ENCODE data around the gene PRDM15. TPM values are rescaled to one million over a fixed set of nuclear protein-coding genes. Genes with fewer than 3 reads are reported as not detected.

The PRDM15 gene
- polyA plus RNA-seq, 1 experiment: 5.1 TPM

DNA sequence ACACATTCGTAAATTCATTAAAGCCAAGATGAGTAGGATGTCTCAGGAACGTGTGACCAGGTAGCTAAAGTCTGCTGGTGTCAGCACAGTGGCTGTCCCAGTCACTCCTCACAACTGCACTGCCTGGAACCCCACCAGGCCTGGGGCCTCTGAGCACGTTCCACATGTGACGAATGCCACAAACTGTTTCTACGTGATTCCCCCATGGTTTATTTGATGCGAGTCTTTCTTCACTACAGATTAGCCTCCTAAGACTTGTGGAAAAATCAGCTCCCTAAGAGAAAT lies 33.2 kb downstream of the PRDM15 start:
- TF ChIP-seq, protein P1, sequence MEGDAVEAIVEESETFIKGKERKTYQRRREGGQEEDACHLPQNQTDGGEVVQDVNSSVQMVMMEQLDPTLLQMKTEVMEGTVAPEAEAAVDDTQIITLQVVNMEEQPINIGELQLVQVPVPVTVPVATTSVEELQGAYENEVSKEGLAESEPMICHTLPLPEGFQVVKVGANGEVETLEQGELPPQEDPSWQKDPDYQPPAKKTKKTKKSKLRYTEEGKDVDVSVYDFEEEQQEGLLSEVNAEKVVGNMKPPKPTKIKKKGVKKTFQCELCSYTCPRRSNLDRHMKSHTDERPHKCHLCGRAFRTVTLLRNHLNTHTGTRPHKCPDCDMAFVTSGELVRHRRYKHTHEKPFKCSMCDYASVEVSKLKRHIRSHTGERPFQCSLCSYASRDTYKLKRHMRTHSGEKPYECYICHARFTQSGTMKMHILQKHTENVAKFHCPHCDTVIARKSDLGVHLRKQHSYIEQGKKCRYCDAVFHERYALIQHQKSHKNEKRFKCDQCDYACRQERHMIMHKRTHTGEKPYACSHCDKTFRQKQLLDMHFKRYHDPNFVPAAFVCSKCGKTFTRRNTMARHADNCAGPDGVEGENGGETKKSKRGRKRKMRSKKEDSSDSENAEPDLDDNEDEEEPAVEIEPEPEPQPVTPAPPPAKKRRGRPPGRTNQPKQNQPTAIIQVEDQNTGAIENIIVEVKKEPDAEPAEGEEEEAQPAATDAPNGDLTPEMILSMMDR (IDR thresholded peaks at IDR 0.05; ENCODE audit: low read depth, low read length): no peak
- CTCF ChIA-PET: interaction anchor here (1.1 kb wide), 1 partner anchor 29 kb away, joined by 3 read pairs; no protein-coding TSS in a partner anchor
- no peaks in the 10 kb centered on the region for H3K27me3 ChIP-seq (ENCODE audit: control insufficient read depth, insufficient read depth, low read length)
- POLR2A ChIA-PET: no interaction called here
- no peak overlapping the region for H3K27ac ChIP-seq (ENCODE audit: low read depth, low read length)
- DNase-seq (ENCODE audit: low read depth, low spot score): no peak
- H3K4me3 ChIP-seq (ENCODE audit: low read depth, low read length): no peak overlapping the region
- H3K9me3 ChIP-seq (ENCODE audit: control insufficient read depth, insufficient read depth, low read length): no peaks in the 10 kb centered on the region

DNA sequence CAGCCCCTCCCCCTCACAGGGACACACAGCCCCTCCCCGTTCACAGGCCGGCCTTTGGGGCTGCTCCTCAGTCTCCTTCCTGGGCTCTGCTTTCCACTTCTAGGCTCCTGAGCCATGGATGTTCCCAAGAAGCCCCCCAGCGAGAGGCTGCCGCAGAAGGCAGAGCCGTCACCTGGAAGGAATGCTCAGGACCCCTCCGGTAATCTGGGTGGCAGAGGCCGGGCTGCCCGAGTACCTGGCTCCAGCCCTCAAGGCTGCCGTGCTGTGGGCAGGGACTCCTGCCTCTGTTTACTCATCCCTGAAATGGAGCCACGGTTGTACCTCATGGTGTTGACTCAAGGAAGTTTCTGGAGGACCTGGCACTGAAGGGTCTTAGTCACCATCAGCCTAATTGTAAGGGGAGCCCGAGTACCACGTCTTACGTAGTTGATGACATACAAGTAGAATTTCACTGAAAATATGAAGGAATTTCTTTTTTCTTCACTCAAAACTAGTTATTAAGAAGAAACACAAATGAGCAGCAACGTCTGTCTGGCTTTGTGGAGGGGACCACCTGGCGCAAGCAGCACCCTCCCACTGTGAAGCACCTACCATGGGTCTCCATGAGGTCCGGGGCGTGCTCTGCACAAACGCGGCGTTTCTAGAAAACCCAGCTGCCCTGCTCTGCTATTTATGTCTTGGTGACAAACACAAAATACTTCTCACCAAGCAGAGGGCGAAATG lies 33.7 kb downstream of the PRDM15 start:
- H3K27me3 ChIP-seq (ENCODE audit: control insufficient read depth, insufficient read depth, low read length): no peaks in the 10 kb centered on the region
- ChIA-PET CTCF (no interaction called here), POLR2A (no interaction called here)
- TF ChIP-seq, protein P1 (IDR thresholded peaks at IDR 0.05; ENCODE audit: low read depth, low read length): no peak
- H3K27ac ChIP-seq (ENCODE audit: low read depth, low read length): no peak overlapping the region
- no peaks in the 10 kb centered on the region for H3K9me3 ChIP-seq (ENCODE audit: control insufficient read depth, insufficient read depth, low read length)
- H3K4me3 ChIP-seq (ENCODE audit: low read depth, low read length): no peak overlapping the region
- no peak for DNase-seq (ENCODE audit: low read depth, low spot score)

DNA sequence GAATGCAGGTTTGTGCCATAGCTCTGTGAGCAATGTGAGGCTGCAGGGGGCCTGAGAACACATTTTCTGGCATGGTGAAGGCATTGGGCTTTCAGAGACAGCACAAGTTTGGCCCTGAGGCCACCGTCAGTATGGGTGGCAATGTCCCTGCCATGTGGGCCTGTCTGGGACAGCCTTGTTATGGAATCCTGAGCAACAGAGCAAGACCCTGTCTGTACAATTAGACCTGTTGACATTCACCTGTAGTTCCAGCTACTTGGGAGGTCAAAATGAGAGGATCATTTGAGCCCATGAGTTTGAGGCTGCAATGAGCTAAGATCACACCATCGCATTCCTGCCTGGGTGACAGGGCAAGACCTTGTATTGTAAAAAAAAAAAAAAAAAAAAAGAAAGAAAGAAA lies 35.6 kb downstream of the PRDM15 start:
- DNase-seq (ENCODE audit: low read depth, low spot score): no peak
- ChIA-PET POLR2A (no interaction called here), CTCF (no interaction called here)
- H3K4me3 ChIP-seq (ENCODE audit: low read depth, low read length): no peak overlapping the region
- TF ChIP-seq, protein P1 (IDR thresholded peaks at IDR 0.05; ENCODE audit: low read depth, low read length): no peak
- no peaks in the 10 kb centered on the region; the same call in 1 of the 2 replicates for H3K9me3 ChIP-seq (ENCODE audit: control insufficient read depth, insufficient read depth, low read length)
- no peak overlapping the region for H3K27ac ChIP-seq (ENCODE audit: low read depth, low read length)
- no peaks in the 10 kb centered on the region for H3K27me3 ChIP-seq (ENCODE audit: control insufficient read depth, insufficient read depth, low read length)

DNA sequence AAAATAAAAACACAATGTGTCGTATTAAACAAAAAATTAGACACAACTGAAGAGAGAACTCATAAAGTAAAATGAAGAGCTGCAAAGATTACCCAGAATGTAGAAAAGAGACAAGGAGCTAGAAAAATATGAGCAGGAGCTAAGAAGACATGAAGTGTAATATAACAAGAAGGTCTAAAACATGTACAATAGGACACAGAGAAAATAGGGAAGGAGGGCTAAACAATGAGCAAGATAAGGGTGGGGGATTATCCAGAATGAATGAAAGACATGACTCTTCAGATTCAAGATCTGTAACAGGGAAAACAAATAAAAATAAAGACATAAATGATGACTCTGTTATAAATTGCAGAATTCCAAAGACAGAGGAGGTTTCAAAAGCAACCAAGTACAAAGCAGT lies 38.3 kb downstream of the PRDM15 start:
- no peaks in the 10 kb centered on the region; the same call in 1 of the 2 replicates for H3K9me3 ChIP-seq (ENCODE audit: control insufficient read depth, insufficient read depth, low read length)
- no peak for DNase-seq (ENCODE audit: low read depth, low spot score)
- CTCF ChIA-PET: interaction anchor here (0.7 to 1.6 kb wide), 3 partner anchors 24 to 277 kb away, joined by 3 to 17 read pairs (median 3); no protein-coding TSS in a partner anchor
- H3K4me3 ChIP-seq (ENCODE audit: low read depth, low read length): no peak overlapping the region
- H3K27ac ChIP-seq (ENCODE audit: low read depth, low read length): no peak overlapping the region
- TF ChIP-seq, protein P1 (IDR thresholded peaks at IDR 0.05; ENCODE audit: low read depth, low read length): no peak
- POLR2A ChIA-PET: interaction anchor here (0.6 kb wide), 1 partner anchor 56 kb away, joined by 3 read pairs; no protein-coding TSS in a partner anchor
- H3K27me3 ChIP-seq (ENCODE audit: control insufficient read depth, insufficient read depth, low read length): no peaks in the 10 kb centered on the region

DNA sequence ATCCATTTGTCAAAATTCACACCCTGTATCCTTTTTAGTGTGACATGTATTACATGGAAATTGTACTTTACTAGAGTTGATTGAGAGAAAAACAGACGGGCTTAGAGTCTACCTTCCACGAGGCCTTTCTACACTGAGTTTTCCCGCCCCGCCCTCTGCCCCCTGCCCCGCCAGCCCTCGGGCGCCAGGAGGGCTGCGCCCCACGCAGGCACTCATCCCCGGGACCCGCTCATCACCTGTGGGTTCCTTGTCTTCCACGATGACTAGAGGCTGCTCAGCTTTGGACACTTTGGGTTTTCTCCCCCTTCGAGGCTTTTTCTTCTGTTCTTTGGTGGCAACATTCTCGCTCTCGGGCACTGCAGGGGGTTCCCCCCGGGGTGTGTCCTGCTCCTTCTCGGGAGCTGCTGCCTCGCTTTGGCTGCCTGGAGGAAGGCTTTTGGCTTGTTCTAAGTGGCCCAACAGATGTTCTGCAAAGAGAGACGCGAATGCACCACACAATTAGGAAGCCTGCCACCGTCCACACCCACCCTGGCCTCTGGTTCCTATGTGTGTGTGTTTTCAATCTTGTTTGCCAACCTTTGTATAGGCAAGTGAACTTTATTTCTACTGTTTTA lies 39.6 kb downstream of the PRDM15 start:
- DNase-seq (ENCODE audit: low read depth, low spot score): no peak
- Histone ChIP-seq H3K9me3 (ENCODE audit: control insufficient read depth, insufficient read depth, low read length) (no peaks in the 10 kb centered on the region; the same call in 1 of the 2 replicates), H3K4me3 (ENCODE audit: low read depth, low read length) (no peak overlapping the region), H3K27ac (ENCODE audit: low read depth, low read length) (no peak overlapping the region), H3K27me3 (ENCODE audit: control insufficient read depth, insufficient read depth, low read length) (no peaks in the 10 kb centered on the region)
- ChIA-PET CTCF (interaction anchor here (1.6 to 2.4 kb wide), 2 partner anchors 23 kb away, joined by 12 to 17 read pairs; no protein-coding TSS in a partner anchor), POLR2A (no interaction called here)
- TF ChIP-seq, protein P1 (IDR thresholded peaks at IDR 0.05; ENCODE audit: low read depth, low read length): no peak
